Activated T-helper 17 cell treated with anti-CD3 and anti-CD28 coated beads, Interleukin-2, amount 50 U/mL, for 72 hours (primary cell): ENCODE data around the gene CABLES2. TPM values are rescaled to one million over a fixed set of nuclear protein-coding genes. Genes with fewer than 3 reads are reported as not detected.

Experiments used
- ATAC-seq: fragments of 150-1000 bp; cut with Tn5 transposase; replicated peaks from 2 replicates; pipeline ENCODE4 v1.10.0; 2021; ENCODE audit warnings: mild to moderate bottlenecking, moderate library complexity
- H3K27ac Mint-ChIP-seq: one replicate; pipeline ENCODE4 v1.8.0; 2022; ENCODE audit warnings: mixed read lengths
- H3K27me3 Mint-ChIP-seq: one replicate; pipeline ENCODE4 v1.8.0; 2022; ENCODE audit warnings: mixed read lengths
- H3K36me3 Mint-ChIP-seq: one replicate; pipeline ENCODE4 v1.8.0; 2022; ENCODE audit warnings: low read depth, mild to moderate bottlenecking, mixed read lengths
- H3K4me1 Mint-ChIP-seq: one replicate; pipeline ENCODE4 v1.8.0; 2022; ENCODE audit warnings: mixed read lengths
- H3K4me3 Mint-ChIP-seq: one replicate; pipeline ENCODE4 v1.8.0; 2022; ENCODE audit warnings: mild to moderate bottlenecking, mixed read lengths
- H3K9me3 Mint-ChIP-seq: one replicate; pipeline ENCODE4 v1.8.0; 2022; ENCODE audit warnings: mixed read lengths
- total RNA-seq, 2 donors: library from RNA; stranded (reverse); gene quantifications; one replicate each; pipeline ENCODE4 v1.2.3, GENCODE V29; 2022

CABLES2 gene, protein sequence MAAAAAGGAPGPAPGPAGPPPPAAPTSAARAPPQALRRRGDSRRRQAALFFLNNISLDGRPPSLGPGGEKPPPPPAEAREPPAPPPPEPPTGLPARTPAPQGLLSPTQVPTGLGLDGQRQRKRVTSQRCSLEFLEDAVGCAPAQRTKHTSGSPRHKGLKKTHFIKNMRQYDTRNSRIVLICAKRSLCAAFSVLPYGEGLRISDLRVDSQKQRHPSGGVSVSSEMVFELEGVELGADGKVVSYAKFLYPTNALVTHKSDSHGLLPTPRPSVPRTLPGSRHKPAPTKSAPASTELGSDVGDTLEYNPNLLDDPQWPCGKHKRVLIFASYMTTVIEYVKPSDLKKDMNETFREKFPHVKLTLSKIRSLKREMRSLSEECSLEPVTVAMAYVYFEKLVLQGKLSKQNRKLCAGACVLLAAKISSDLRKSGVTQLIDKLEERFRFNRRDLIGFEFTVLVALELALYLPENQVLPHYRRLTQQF
- 1 to 10 TPM; 6.8 to 6.9 TPM for total RNA-seq

- Mint-ChIP-seq H3K27me3 (no peaks in the 10 kb centered on the region), H3K4me3 (peak within 1 kb of the TSS; percentile 72), H3K27ac (peak within 1 kb of the TSS; percentile 85), H3K36me3 (no peaks in the 10 kb centered on the region), H3K9me3 (no peaks in the 10 kb centered on the region), H3K4me1 (peaks cover 5% of the 10 kb centered on the region)
- ATAC-seq: peak; percentile 97
Observed at GRCh38 chr20:62407221-62407992, at the start of gene CABLES2. TSS of gene CABLES2 (minus strand) at chr20:62407285. CDS start at chr20:62407276, 9 bp downstream.

DNA sequence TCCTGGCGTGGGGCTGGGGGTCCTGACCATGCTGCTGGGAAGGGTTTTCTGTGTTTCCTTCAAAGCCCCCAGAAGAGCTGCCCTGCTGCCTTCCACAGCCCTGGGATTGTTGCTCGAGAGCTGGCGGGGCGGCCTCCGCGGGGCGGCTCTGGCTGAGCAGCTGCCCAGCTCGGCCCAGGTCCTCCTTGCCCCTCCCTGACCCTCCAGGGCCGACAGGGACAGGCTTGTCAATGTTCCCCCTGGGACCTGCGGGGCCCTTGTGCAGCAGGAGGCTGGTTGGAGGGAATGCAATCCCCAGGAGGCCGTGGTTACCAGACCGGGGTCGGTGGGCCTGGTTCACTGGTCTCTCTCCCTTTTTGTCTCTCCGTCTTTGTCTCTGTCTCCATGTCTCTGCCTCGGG is 48.8 kb upstream of the CABLES2 start:
- Mint-ChIP-seq H3K36me3 (no peaks in the 10 kb centered on the region), H3K27ac (no peak overlapping the region), H3K9me3 (no peaks in the 10 kb centered on the region), H3K4me3 (no peak overlapping the region), H3K4me1 (no peaks in the 10 kb centered on the region), H3K27me3 (peaks cover 6% of the 10 kb centered on the region)
- no peak for ATAC-seq

GRCh38 chr20:62454904-62455636 is 48.0 kb upstream of the CABLES2 start:
- ATAC-seq: no peak
- Mint-ChIP-seq H3K27ac (no peak overlapping the region), H3K27me3 (peaks cover 6% of the 10 kb centered on the region), H3K9me3 (no peaks in the 10 kb centered on the region), H3K4me1 (no peaks in the 10 kb centered on the region), H3K36me3 (no peaks in the 10 kb centered on the region), H3K4me3 (no peak overlapping the region)

GRCh38 chr20:62453186-62453808 is 46.2 kb upstream of the CABLES2 start:
- Mint-ChIP-seq H3K27ac (no peak overlapping the region), H3K27me3 (peaks cover 9% of the 10 kb centered on the region), H3K9me3 (no peaks in the 10 kb centered on the region), H3K4me1 (no peaks in the 10 kb centered on the region), H3K4me3 (no peak overlapping the region), H3K36me3 (no peaks in the 10 kb centered on the region)
- ATAC-seq: no peak

DNA sequence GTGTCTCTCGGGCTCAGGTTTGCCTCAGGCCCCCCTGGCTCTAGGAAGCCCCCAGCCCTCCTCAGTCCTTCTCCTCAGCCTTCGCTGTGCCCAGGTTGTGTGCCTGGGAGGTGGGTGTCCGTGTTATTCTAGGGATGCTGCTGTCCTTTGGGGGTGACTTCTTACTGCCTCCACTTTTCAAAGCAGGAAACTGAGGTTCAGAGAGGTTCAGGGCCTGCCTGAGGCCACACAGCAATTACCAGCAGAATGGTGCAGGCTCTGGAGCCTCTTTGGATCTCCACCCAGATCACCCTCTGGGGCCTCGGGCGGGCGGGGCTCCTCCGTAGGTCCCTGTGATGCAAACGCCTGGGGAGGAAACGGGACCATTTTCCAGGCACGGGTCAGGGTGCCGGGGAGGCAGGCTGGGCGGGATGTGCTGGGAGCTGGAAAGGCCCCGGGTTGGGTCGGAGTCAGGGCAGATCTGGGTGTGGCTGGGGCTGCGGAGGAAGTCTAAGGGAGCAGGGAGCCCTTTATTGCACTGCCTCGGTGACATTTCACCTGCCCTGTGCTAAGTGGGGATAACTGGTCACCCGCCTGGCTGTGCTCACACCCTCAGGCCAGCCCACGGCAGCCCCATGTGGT is 45.5 kb upstream of the CABLES2 start:
- H3K4me3 Mint-ChIP-seq: no peak overlapping the region
- no peak for ATAC-seq
- no peak overlapping the region for H3K27ac Mint-ChIP-seq
- H3K4me1 Mint-ChIP-seq: no peaks in the 10 kb centered on the region
- no peaks in the 10 kb centered on the region for H3K36me3 Mint-ChIP-seq
- H3K27me3 Mint-ChIP-seq: peaks cover 9% of the 10 kb centered on the region
- H3K9me3 Mint-ChIP-seq: no peaks in the 10 kb centered on the region

DNA sequence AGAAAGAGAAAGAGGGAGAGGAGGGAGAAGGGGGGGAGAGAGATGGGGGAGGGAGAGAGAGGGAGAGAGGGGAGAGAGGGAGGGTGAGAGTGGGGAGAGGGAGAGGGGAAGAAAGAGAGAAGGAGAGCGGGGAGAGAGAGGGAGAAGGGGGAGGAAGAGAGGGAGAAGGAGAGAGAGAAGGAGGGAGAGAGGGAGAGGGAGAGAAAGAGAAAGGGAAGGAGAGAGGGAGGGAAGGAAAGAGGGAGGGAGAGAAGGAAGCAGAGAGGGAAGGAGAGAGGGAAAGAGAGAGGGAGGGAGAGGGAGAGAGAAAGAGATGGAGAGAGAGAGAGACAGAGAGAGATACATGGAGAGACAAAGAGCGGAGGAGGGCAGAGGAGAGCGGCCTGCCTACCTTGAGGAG is 44.9 kb upstream of the CABLES2 start:
- Mint-ChIP-seq H3K36me3 (no peaks in the 10 kb centered on the region), H3K4me3 (no peak overlapping the region), H3K9me3 (no peaks in the 10 kb centered on the region), H3K4me1 (no peaks in the 10 kb centered on the region), H3K27ac (no peak overlapping the region), H3K27me3 (peaks cover 9% of the 10 kb centered on the region)
- no peak for ATAC-seq

- H3K9me3 Mint-ChIP-seq: no peaks in the 10 kb centered on the region
- H3K27ac Mint-ChIP-seq: no peak overlapping the region
- H3K27me3 Mint-ChIP-seq: peaks cover 7% of the 10 kb centered on the region
- ATAC-seq: no peak
- H3K4me3 Mint-ChIP-seq: no peak overlapping the region
- no peaks in the 10 kb centered on the region for H3K4me1 Mint-ChIP-seq
- no peaks in the 10 kb centered on the region for H3K36me3 Mint-ChIP-seq
Observed at GRCh38 chr20:62451156-62451767, 44.2 kb upstream of the CABLES2 start.

GRCh38 chr20:62449951-62450691 is 43.0 kb upstream of the CABLES2 start:
- peaks cover 6% of the 10 kb centered on the region for H3K27me3 Mint-ChIP-seq
- H3K4me3 Mint-ChIP-seq: no peak overlapping the region
- H3K9me3 Mint-ChIP-seq: no peaks in the 10 kb centered on the region
- no peak overlapping the region for H3K27ac Mint-ChIP-seq
- H3K36me3 Mint-ChIP-seq: no peaks in the 10 kb centered on the region
- no peaks in the 10 kb centered on the region for H3K4me1 Mint-ChIP-seq
- no peak for ATAC-seq

- Mint-ChIP-seq H3K4me1 (no peaks in the 10 kb centered on the region), H3K36me3 (no peaks in the 10 kb centered on the region), H3K9me3 (no peaks in the 10 kb centered on the region), H3K27me3 (peaks cover 6% of the 10 kb centered on the region), H3K4me3 (no peak overlapping the region), H3K27ac (no peak overlapping the region)
- ATAC-seq: no peak
Observed at GRCh38 chr20:62448788-62449187, 41.7 kb upstream of the CABLES2 start.

- no peak for ATAC-seq
- Mint-ChIP-seq H3K9me3 (no peaks in the 10 kb centered on the region), H3K36me3 (no peaks in the 10 kb centered on the region), H3K4me1 (no peaks in the 10 kb centered on the region), H3K4me3 (no peak overlapping the region), H3K27ac (no peak overlapping the region), H3K27me3 (peaks cover 9% of the 10 kb centered on the region)
Observed at GRCh38 chr20:62448038-62448437, 41.0 kb upstream of the CABLES2 start.

- Mint-ChIP-seq H3K9me3 (no peaks in the 10 kb centered on the region), H3K4me3 (no peak overlapping the region), H3K27me3 (peaks cover 13% of the 10 kb centered on the region), H3K36me3 (no peaks in the 10 kb centered on the region), H3K4me1 (no peaks in the 10 kb centered on the region), H3K27ac (no peak overlapping the region)
- no peak for ATAC-seq
Observed at GRCh38 chr20:62446888-62447869, 40.1 kb upstream of the CABLES2 start.

GRCh38 chr20:62446481-62446880 is 39.4 kb upstream of the CABLES2 start:
- Mint-ChIP-seq H3K36me3 (no peaks in the 10 kb centered on the region), H3K27ac (no peak overlapping the region), H3K4me1 (no peaks in the 10 kb centered on the region), H3K27me3 (peaks cover 13% of the 10 kb centered on the region), H3K4me3 (no peak overlapping the region), H3K9me3 (no peaks in the 10 kb centered on the region)
- no peak for ATAC-seq
